Aorta (tissue), 5 donors: ENCODE results near the gene SNX3. TPM values are rescaled to one million over a fixed set of nuclear protein-coding genes. Genes with fewer than 3 reads are reported as not detected.

Experiments used
- ATAC-seq: fragments of 200-7000 bp; cut with Tn5 transposase; one replicate; pipeline ENCODE4 v1.9.1; 2022; ENCODE audit warnings: moderate library complexity; ENCODE audit not compliant: low FRiP score
- DNase-seq, 2 donors: peaks; one replicate each; pipeline ENCODE4 v3.0.0-alpha.2; 2020
- H3K27ac ChIP-seq, 2 donors: one replicate each; pipeline ENCODE4 v1.5.1; 2013; ENCODE audit warnings: low read length in 2 of 2, mild to moderate bottlenecking in 2 of 2, moderate library complexity in 2 of 2, control low read depth in 1 of 2, inconsistent platforms in 1 of 2, low read depth in 1 of 2
- H3K27me3 ChIP-seq, 2 donors: one replicate each; pipeline ENCODE4 v1.6.1; 2013; ENCODE audit warnings: control low read depth in 1 of 2, low read length in 1 of 2, mild to moderate bottlenecking in 1 of 2, moderate library complexity in 1 of 2; ENCODE audit not compliant: insufficient read depth in 2 of 2, control insufficient read depth in 1 of 2
- H3K36me3 ChIP-seq, 2 donors: one replicate each; pipeline ENCODE4 v1.6.1; 2013; ENCODE audit warnings: control low read depth in 1 of 2, low read length in 1 of 2, mild to moderate bottlenecking in 1 of 2; ENCODE audit not compliant: insufficient read depth in 2 of 2, control insufficient read depth in 1 of 2
- H3K4me1 ChIP-seq, 2 donors: one replicate each; pipeline ENCODE4 v1.6.1; 2013; ENCODE audit warnings: low read length in 2 of 2, control low read depth in 1 of 2, mild to moderate bottlenecking in 1 of 2, moderate library complexity in 1 of 2; ENCODE audit not compliant: insufficient read depth in 2 of 2, control insufficient read depth in 1 of 2
- H3K4me3 ChIP-seq, 2 donors: one replicate each; pipeline ENCODE4 v1.5.1; 2013; ENCODE audit warnings: low read length in 2 of 2, control low read depth in 1 of 2, mild to moderate bottlenecking in 1 of 2
- H3K9me3 ChIP-seq: one replicate; pipeline ENCODE4 v1.6.1; 2013; ENCODE audit warnings: mild to moderate bottlenecking, low read length; ENCODE audit not compliant: control insufficient read depth
- WGBS, 2 donors: extraction: QIAGEN DNeasy Blood & Tissue Kit; methylation state at CpG; one replicate each; pipeline ENCODE4 v1.1.7; 2013; 5-methylcytosine and 5-hydroxymethylcytosine counted together
- intact Hi-C, 2 donors: fragments of 100-400 bp; cut with DNase I; formaldehyde crosslinking; loops; one replicate each; pipeline versions ENCODE4 v1.14.2 to v1.15.0; 2022
- polyA plus RNA-seq, 2 donors: library from polyadenylated mRNA; stranded (reverse); fragments of 200-250 nt; gene quantifications; one replicate each; pipeline ENCODE4 v1.2.3, GENCODE V29; 2013
- total RNA-seq, 2 donors: library from RNA; stranded (reverse); fragmentation: NEBNext Ultra II Directional; extraction: Animal tissue kit (Norgen Biotek cat#: 25700); gene quantifications; one replicate each; pipeline ENCODE4 v1.2.1, GENCODE V29; 2021
- donor health status: healthy with polysubstance abuse.
- donor health status: Bipolar disorder and iron deficiency.
- donor health status: DM: no; HTN: no; CAD: no.
- donor health status: DM: no; HTN: no; CAD: no.
- donor health status: DM: yes; HTN: yes; CAD: no.

The SNX3 gene
- total and polyA plus RNA-seq, 4 donors, result 148 to 328 (median 190) TPM

DNA sequence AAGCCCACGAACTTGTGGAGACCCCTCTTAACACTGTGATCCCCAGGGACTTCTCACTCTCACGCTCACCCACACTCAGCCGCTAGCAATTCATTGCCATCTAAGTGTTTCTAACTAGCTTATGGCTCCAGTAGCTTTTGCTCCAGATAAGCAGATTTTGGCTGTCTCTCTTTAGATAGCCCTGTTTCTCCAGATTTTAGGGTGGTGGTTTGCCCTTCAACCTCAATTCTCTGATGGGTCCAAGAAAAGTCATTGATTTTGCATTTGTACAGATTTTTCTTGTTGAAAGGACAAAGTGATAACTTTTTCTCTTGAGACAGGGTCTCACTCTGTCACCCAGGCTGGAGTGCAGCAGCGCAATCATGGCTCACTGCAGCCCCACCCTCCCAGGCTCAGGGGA is 53.8 kb downstream of the SNX3 start:
- intact Hi-C loops, result no loop called here
- 90 to 94% methylated on average over 4 of the region's 4 CpGs for WGBS, 2 donors
- DNase-seq, result no peak

GRCh38 chr6:108203189-108204112 is 57.4 kb downstream of the SNX3 start:
- H3K4me1 ChIP-seq, result no peaks in the 10 kb centered on the region
- H3K27me3 ChIP-seq, result no peaks in the 10 kb centered on the region
- no peak for DNase-seq
- H3K4me3 ChIP-seq, result no peak overlapping the region
- no peaks in the 10 kb centered on the region for H3K36me3 ChIP-seq
- ATAC-seq, result no peak
- no peaks in the 10 kb centered on the region for H3K9me3 ChIP-seq
- 63 to 64% methylated on average over 14 of the region's 14 CpGs for WGBS, 2 donors
- intact Hi-C loops, result no loop called here
- no peak overlapping the region for H3K27ac ChIP-seq

More for the DNA sequence above, 53.8 kb downstream of the SNX3 start:
- Histone ChIP-seq H3K27me3 (no peaks in the 10 kb centered on the region), H3K9me3 (no peaks in the 10 kb centered on the region), H3K4me3 (no peak overlapping the region), H3K27ac (no peak overlapping the region), H3K4me1 (no peaks in the 10 kb centered on the region), H3K36me3 (peaks cover 0 to 2% of the 10 kb centered on the region in 2 donors)
- ATAC-seq, result no peak

DNA sequence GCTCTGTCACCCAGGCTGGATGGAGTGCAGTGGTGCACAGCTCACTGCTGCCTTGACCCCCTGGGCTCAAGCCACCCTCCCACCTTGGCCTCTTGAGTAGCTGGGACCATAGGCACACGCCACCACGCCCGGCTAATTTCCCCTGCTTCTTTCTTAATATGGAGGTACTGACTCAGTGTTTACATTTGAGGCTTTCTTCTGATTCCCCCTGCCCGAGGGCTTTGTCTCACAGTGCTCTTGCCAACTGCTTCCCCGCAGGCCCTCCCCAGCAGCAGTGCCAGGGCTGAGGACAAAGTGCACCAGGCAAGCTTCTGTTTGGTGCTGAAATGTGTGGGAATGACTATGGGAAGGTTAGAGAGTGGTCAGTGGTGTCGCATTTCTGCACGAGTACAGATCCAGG is 60.2 kb downstream of the SNX3 start:
- no peak overlapping the region for H3K27ac ChIP-seq
- 71 to 74% methylated on average over 7 of the region's 7 CpGs for WGBS, 2 donors
- ATAC-seq (no peak), DNase-seq (no peak)
- no peaks in the 10 kb centered on the region for H3K27me3 ChIP-seq
- H3K4me3 ChIP-seq, result no peak overlapping the region
- H3K4me1 ChIP-seq, result no peaks in the 10 kb centered on the region
- no peaks in the 10 kb centered on the region for H3K9me3 ChIP-seq
- H3K36me3 ChIP-seq, result no peaks in the 10 kb centered on the region
- intact Hi-C loops, result no loop called here

GRCh38 chr6:108200186-108200585 is 60.7 kb downstream of the SNX3 start:
- WGBS, 2 donors, result 95% methylated on average over 8 of the region's 8 CpGs
- DNase-seq (no peak), ATAC-seq (no peak)
- no peaks in the 10 kb centered on the region for H3K27me3 ChIP-seq
- no peak overlapping the region for H3K4me3 ChIP-seq
- intact Hi-C loops, result no loop called here
- no peaks in the 10 kb centered on the region for H3K36me3 ChIP-seq
- H3K4me1 ChIP-seq, result no peaks in the 10 kb centered on the region
- no peak overlapping the region for H3K27ac ChIP-seq
- H3K9me3 ChIP-seq, result no peaks in the 10 kb centered on the region

DNA sequence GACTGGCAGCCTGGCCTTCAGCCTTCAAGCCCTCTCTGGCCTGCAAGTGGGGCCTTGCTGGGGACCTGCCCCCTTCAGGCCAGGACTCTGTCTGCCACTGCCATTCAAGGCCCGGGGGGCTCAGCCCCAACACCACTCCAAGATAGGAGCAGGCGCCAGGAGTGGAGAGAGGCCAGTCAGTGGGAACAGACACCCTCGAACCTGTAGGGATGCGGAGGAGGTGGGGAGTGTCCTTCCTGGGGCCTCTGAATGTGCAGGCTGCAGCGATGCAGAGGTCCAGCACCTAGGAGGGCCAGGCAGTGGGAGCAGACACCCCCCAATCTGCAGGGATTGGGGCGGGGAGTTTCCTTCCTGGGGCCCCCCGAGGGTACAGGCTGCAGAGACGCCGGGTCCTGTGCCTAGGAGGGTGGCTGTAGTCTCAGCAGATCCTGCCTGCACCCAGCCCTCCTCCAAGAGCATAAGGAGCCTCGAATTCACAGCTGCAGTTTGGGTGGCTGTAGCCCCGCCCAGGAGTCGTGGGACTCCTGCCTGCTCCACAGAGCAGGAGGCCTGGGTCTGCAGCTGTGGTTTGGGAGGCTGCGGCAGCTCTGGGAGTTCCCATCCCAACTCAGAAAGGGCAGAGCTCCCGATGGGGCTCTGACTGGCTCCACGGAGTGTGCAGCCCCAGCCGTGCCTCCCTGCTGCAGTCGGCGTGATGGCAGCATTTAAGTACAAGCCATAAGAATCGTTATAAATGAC is 61.9 kb downstream of the SNX3 start:
- Histone ChIP-seq H3K36me3 (no peaks in the 10 kb centered on the region), H3K9me3 (no peaks in the 10 kb centered on the region), H3K27me3 (no peaks in the 10 kb centered on the region), H3K4me1 (no peaks in the 10 kb centered on the region), H3K27ac (no peak overlapping the region), H3K4me3 (no peak overlapping the region)
- DNase-seq (no peak), ATAC-seq (peak; percentile 15)
- 87 to 88% methylated on average over 19 of the region's 19 CpGs for WGBS, 2 donors
- intact Hi-C loops, result no loop called here

DNA sequence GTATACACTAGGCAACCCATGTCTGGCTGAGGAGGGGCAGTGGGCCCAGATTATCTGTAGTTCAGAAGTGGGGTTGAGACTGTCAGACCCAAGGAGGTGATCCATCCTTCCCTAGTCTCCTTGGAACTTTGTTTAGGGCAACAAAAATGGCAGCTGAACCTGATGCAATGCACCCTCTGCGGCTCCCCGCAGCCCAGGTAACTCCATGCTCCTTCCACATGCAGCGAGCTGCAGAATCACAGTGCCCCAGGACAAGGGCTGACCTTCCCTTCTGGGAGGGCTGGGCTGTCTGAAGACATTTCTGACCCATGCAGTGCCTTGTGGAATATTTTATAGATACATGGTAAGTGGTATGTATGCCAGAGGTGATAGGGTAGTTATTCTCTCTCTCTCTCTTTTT is 65.6 kb downstream of the SNX3 start:
- Histone ChIP-seq H3K27me3 (no peaks in the 10 kb centered on the region), H3K27ac (no peak overlapping the region), H3K36me3 (no peaks in the 10 kb centered on the region), H3K9me3 (no peaks in the 10 kb centered on the region), H3K4me3 (no peak overlapping the region), H3K4me1 (no peaks in the 10 kb centered on the region)
- intact Hi-C loops, result no loop called here
- WGBS, 2 donors, result 94 to 95% methylated on average over 3 of the region's 3 CpGs
- no peak for ATAC-seq
- no peak for DNase-seq

DNA sequence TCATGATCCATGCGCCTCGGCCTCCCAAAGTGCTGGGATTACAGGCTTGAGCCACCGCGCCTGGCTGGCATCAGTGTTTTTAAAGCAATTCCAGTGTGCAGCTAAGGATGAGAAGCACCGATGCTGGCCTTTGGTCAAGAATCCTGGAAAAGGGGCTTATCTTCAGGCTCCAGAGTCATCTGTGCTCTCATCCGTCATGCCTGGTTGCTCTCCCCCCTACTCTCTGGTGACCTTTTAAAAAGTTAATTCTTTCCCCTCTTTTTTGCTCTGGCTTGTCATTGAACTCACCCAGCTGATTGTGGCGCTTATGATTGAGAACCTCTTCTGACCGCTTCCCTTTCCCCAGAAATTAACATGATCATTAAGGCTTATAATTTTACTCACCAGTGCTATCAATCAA is 66.3 kb downstream of the SNX3 start:
- Histone ChIP-seq H3K4me1 (no peaks in the 10 kb centered on the region), H3K9me3 (no peaks in the 10 kb centered on the region), H3K27ac (no peak overlapping the region), H3K4me3 (no peak overlapping the region), H3K27me3 (no peaks in the 10 kb centered on the region), H3K36me3 (no peaks in the 10 kb centered on the region)
- DNase-seq (no peak), ATAC-seq (no peak)
- WGBS, 2 donors, result 88% methylated on average over 8 of the region's 8 CpGs
- intact Hi-C loops, result no loop called here

- intact Hi-C loops, result no loop called here
- H3K36me3 ChIP-seq, result no peaks in the 10 kb centered on the region
- WGBS, 2 donors, result 70 to 83% methylated on average over 1 of the region's 1 CpG
- ATAC-seq (no peak), DNase-seq (no peak)
- no peaks in the 10 kb centered on the region for H3K27me3 ChIP-seq
- H3K27ac ChIP-seq, result no peak overlapping the region
- H3K4me1 ChIP-seq, result no peaks in the 10 kb centered on the region
- H3K4me3 ChIP-seq, result no peak overlapping the region
- no peaks in the 10 kb centered on the region for H3K9me3 ChIP-seq
Measured at GRCh38 chr6:108193835-108194234, 67.0 kb downstream of the SNX3 start.

GRCh38 chr6:108193131-108193530 is 67.7 kb downstream of the SNX3 start:
- Histone ChIP-seq H3K9me3 (no peaks in the 10 kb centered on the region), H3K4me3 (no peak overlapping the region), H3K4me1 (no peaks in the 10 kb centered on the region), H3K36me3 (no peaks in the 10 kb centered on the region), H3K27ac (no peak overlapping the region), H3K27me3 (no peaks in the 10 kb centered on the region)
- DNase-seq (no peak), ATAC-seq (no peak)
- 93 to 94% methylated on average over 1 of the region's 1 CpG for WGBS, 2 donors
- intact Hi-C loops, result no loop called here
